Stimulated activated CD8-positive, alpha-beta memory T cell treated with anti-CD3 and anti-CD28 coated beads, Interleukin-2, amount 100 ng/mL, for 48 hours (primary cell): Measurements from ENCODE around the gene YOD1.

Experiments
- DNase-seq, 2 donors: peaks; one replicate each; pipeline ENCODE4 v3.0.0-alpha.2; 2020; ENCODE audit warnings: low read depth in 2 of 2

Gene YOD1

GRCh38 chr1:207051191-207051943 lies at the start of gene YOD1:
Gene YOD1 (minus strand): TSS chr1:207051208. CDS start chr1:207051030, 178 bp downstream.
- DNase-seq, result no peak

DNA sequence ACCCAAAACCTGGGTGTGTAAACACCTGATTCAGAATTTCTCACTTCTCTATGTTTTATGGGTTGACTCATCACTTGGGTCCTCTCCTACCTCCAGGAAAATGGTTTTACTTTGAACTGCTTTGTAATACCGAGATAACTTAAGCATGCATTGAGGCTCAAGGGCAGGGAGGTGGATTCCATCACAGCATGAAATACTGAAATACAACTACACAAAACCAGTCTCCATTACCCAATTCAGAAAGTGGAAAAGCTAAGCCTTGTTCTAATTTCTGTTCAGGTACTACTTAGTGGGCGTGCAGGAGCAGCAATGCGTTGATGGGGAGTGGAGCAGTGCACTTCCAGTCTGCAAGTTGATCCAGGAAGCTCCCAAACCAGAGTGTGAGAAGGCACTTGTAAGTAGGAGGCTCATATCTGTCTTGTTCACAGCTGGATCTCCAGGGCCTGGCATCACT lies 46.9 kb upstream of the YOD1 start:
- peak in 1 of 2 donors; percentile 6 for DNase-seq

DNA sequence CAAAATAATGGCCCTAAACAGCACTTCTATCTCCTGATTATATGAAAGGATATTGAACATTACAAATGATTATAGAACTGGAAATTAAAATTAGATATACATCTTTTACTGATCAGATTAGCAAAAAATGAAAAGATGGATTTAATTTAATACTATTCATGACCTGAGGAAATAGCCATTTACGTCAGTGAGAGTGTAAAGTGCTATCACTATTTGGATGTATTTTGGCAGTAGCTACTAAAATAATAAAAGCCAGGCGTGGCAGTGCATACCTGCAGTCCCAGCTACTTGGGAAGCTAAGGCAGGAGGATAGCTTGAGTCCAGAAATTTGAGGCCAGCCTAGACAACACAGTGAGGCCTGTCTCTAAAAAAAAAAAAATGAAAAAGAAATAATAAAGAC lies 42.9 kb upstream of the YOD1 start:
- DNase-seq, result no peak

DNA sequence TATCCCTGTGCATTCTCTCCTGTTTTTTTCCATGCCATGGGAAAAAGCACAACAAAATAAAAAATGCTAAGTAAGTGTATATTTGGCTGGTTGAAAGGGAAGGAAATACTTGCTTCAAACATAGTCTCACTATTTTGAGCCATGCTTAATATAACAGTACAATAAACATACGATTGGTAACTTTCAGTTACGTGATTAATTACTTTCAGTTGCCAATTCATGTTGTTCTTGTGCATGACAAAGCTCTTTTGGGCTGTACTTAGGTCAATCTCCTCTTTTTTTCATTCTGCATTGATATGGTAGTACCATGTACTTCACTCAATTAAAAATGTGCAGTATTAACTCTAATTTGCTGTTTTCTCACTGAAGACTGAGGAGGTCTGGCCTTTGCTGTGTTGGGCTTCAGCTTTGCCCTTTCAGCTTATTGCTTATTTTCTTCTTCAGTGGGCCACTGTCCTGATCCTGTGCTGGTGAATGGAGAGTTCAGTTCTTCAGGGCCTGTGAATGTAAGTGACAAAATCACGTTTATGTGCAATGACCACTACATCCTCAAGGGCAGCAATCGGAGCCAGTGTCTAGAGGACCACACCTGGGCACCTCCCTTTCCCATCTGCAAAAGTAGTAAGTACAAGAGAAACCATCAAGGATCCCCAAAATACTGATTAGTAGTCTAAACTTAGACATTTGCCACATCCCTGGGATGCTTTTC lies 40.3 kb upstream of the YOD1 start:
- DNase-seq, result no peak

- DNase-seq, result no peak
Measured at GRCh38 chr1:207089627-207090355, 38.8 kb upstream of the YOD1 start.

DNA sequence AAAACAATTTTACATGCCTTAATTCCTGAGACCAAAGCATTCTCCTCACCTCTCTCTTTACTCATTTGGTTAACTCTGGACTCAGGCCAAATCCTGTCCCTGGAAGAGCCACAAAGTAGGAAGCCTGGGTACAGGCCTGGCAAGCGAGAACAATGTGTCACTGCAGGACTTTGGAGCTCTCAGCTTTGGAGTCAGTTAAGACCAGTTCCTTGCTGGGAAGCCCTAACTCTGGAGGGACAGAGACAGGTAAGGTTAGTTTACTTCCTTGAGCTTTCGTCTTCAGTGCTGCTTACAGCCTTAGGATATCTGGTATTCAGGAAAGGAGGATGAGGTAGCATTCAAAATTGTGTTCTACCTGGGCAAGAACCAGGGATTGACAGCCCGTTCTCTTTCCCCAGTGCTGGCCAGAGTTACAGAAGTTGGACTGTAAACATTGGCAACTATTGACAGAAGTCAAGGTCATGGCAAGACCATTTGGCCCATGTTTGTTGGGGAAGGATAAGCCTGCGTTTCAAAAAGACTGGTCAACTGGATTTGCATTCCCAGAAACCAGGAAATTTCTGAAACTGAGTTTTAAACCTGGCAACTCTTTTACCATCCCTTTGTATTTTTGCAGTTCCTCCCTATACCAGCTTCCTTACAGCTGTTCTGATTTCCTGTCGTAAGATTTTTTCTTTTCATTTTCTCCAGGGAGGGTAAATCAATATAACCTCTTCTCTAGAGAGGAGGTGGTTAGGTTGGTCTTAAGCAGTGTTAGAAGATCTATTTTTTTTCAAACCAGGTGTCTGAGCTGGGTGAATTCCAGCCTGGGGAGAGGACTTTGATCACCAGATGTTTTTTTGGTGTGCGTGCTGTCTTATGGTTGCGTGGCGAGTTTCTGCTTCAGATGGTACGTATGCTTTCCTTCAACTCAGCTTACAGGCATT lies 38.0 kb upstream of the YOD1 start, which contains the start of gene C4BPB:
Gene C4BPB, plus strand, starts transcription at position 160 of the 926 bp plus-strand sequence. Its CDS starts 672 bp downstream, at position 832.
- DNase-seq, result no peak

- no peak for DNase-seq
Measured at GRCh38 chr1:207088161-207088560, 37.2 kb upstream of the YOD1 start.

GRCh38 chr1:207085887-207086286 lies 34.9 kb upstream of the YOD1 start:
- no peak for DNase-seq

DNA sequence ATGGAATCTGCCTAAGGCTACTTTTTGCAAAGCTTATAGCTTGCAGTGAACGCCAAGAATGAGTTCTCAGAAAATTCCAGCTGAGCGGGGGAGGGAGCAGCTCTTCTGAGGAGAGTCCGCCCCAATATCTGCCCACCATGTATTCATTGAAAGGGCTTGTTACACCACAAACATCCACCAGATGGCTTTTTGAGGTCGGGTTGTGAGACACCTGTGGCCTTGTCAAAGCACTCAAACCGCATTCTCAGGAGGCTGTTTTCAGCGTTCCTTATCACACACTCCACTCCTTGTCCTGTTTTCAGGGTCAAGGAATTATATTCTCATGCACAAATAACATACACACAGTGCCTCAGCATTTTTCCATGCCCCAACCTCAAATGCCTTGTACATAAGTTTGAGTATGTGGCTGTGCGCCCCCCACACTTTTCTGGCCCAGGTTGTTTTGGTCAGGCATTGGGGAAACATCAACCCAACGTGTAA lies 33.7 kb upstream of the YOD1 start:
- DNase-seq, result peak in 1 of 2 donors; percentile 21

DNA sequence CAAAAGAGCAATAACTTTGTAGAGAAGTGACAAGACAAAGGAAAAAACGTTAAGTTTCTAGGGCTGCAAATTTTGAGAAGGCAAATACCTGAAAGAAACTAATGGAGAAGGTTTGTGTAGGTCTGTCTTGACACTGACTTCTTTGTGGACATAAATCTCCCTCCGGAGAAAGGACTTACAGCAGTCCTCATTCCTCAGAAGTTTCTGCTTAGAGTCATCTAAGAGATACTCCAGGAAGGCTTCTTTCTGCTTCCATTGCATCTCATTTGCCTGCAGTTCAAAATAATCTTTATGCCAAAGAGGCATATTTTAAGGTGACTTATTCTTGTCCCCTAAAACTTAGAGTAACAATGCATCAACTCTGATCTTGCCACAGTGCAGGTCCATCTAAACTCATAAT lies 33.2 kb upstream of the YOD1 start:
- DNase-seq, result no peak

- DNase-seq, result no peak
Measured at GRCh38 chr1:207081806-207082205, 30.8 kb upstream of the YOD1 start.

DNA sequence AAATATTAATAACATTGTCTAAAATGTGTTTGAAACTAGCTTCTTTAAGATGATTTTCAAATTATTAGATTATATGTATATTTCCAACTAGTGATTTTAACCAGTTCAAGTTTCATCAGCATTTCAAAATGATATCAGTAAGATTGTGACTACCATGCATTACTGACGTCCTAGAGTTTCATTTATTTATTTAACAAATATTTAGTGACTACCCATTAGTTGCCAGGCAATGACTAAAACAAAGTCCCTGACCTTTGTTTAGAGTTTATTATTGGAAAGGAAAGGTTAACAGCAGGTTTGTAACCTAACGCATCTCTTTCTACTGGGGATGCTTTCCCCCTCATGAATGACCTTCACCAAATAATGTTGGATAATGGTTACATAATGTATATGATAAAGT lies 30.1 kb upstream of the YOD1 start:
- DNase-seq, result no peak

DNA sequence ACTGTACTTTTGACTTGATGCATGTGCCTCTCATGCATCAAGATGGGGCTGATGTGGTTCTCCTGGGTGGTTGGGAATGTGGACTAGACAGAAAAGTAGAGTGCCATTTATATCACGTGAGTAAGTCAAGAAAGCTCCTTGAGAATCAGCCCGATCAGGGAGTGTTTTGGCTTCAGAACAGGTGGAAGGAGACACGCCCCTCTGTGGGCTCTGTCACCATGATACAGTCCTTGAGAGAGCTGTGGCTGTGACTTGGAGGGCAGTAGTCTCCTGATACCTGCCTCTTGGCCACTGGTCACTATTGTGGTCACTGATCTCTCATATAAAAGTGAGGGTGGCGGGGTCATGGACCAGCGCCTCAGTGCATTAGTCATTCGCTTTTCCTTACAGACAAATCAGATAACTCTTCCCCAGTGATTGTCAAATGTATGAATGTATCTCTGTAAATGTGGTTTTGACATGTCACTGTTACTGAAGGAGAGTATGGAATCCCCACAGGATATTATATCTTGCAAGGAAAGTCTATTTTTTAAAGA lies 28.8 kb upstream of the YOD1 start:
- no peak for DNase-seq

DNA sequence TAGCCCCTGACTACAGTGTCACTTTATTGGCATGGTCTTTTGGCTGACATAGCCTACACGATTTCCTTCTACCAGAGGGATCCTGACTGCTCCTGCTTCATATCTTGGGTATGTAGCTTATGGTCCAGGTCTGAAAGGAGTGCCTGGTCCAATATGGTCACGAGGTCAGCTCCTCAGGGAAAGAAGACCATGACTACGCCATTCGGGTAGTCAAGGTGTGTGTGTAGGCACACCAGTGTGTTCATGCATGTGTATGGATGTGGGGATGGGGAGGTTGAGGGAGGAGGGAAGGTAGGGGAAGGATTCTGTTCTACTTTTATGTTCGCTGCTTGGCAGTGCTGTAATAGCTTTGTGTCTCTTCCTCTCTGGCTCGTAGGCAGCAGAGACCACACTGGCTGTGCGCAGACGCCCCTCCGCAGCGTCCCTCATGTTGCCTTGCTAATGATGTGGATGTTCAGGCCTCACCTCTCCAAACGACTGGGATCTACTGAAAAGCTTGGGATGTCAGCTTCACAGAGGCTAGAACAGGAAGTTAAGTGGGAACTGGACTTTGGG lies 27.6 kb upstream of the YOD1 start:
- DNase-seq, result no peak

GRCh38 chr1:207077470-207078377 lies 26.7 kb upstream of the YOD1 start:
- DNase-seq, result peak in 1 of 2 donors; percentile 33

DNA sequence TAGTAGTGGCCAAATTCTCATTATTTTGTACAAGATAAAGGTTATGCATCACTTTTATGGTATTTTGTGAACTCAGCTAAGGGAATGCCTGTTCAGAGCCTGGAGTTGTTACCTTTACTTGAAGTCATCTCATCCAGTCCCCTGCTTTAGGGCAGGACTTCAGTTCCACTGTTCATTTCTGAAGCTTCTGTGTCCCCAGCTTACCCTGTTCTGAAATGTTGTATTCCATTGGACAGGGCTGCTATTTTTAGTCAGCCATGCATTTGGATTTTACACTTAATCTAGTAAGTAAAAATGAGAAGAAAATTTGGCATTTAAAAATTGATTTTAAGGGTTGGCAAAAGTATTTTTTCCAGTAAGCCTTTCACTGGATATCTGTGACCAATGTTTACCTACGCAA lies 26.0 kb upstream of the YOD1 start:
- no peak for DNase-seq

DNA sequence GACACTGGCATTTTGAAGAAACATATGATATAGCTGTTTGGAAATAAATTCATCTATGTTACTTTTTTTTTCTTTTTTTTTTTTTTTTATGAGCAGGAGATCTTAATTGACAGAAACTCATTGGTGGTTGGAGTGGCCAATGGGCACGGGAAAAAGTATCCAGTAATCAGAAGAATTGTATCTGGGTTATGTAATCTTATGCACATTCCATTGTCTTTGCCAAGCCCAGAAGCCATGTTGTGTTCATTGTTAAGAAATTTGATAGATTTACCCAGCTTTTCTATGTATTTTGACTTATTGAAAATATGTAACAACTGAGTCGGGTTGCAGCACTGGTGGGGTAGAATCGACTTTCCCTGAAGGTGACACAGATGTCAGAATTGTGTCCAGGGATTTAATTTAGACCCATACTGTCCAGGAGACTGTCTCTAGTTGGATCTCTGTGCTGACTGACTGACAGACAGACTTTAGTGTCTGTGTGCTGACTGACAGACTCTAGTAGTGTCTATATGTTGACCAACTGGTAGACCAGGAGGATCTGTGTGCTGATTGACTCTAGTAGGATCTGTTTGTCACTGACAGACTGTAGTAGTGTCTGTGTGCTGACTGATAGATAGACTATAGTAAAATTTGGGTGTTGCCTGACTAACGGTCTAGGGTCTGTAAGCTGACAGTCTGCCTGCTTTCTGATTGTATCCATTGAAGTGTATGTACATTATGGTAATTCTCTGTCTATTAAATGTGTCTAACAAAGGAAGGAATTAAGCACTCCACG lies 25.4 kb upstream of the YOD1 start:
- DNase-seq, result no peak

DNA sequence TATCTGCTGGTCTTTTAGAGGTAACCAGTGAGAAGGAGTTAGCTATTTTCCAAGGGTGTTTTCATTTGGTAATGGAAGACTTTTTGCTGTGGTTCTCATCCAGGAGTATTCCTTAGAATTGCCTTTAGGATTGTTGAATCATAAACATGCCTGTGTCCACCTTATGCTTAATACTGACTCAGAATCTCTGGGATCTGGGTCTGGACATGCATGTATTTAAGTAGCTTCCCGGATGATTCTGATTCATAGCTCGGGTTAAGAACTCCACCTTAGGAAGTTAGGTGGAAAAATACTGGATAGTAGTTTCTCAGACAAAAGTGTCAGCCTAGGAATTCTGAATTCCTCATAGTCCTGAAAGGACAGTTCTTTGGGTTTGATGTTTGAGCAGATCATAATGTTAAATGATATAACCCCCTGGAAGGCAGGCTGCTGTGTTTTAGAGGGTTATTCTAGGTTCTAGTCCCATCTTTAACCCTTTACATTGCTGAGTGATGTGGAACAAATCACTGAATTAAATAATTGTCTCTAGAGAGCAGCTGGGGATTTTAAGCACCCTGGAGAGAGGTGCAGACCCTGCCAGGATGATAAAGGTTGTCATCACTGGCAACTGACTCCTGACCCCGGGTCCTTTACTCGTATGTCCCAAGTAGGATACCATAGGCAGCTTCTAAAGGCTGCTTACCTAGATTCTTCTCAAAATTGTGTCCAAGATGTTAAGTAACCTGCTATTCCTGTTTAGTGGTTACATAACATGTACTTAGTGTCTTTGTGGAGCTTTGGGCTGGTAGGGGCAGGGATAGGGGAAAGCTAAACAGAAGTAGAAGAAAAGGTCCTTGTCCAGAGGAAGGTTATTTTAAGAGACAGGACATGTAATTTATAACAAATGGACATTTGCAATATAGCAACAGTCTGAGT lies 23.2 kb upstream of the YOD1 start:
- no peak for DNase-seq
